Liver (tissue), 9 donors: ENCODE results near the gene PODN. TPM values are rescaled to one million over a fixed set of nuclear protein-coding genes. Genes with fewer than 3 reads are reported as not detected.

Experiments
- DNase-seq: peaks from one replicate; pipeline ENCODE4 v3.0.0-alpha.2; 2017; ENCODE audit warnings: low spot score
- H3K27ac ChIP-seq, 2 donors: one replicate each; pipeline ENCODE4 v1.7.0; 2013; ENCODE audit warnings: inconsistent platforms in 2 of 2, low read length in 2 of 2, control low read depth in 1 of 2, low read depth in 1 of 2, mild to moderate bottlenecking in 1 of 2
- H3K27me3 ChIP-seq, 4 donors: one replicate each; pipeline versions ENCODE4 v1.6.1 to v1.7.0; 2013; ENCODE audit warnings: low read length in 3 of 4, inconsistent platforms in 1 of 4, mild to moderate bottlenecking in 1 of 4, moderate library complexity in 1 of 4; ENCODE audit not compliant: control insufficient read depth in 4 of 4, insufficient read depth in 4 of 4
- H3K36me3 ChIP-seq, 4 donors: one replicate each; pipeline versions ENCODE4 v1.6.1 to v1.7.0; 2013; ENCODE audit warnings: low read length in 3 of 4, mild to moderate bottlenecking in 3 of 4, low read depth in 1 of 4, moderate library complexity in 1 of 4; ENCODE audit not compliant: control insufficient read depth in 4 of 4, insufficient read depth in 3 of 4
- H3K4me1 ChIP-seq, 4 donors: one replicate each; pipeline versions ENCODE4 v1.6.1 to v1.7.0; 2013; ENCODE audit warnings: low read length in 3 of 4, mild to moderate bottlenecking in 3 of 4, moderate library complexity in 1 of 4; ENCODE audit not compliant: control insufficient read depth in 4 of 4, insufficient read depth in 4 of 4
- H3K4me3 ChIP-seq, 3 donors: one replicate each; pipeline versions ENCODE4 v1.6.1 to v1.7.0; 2013; ENCODE audit warnings: low read length in 3 of 3, control low read depth in 1 of 3, low read depth in 1 of 3, mild to moderate bottlenecking in 1 of 3
- H3K9ac ChIP-seq, 2 donors: one replicate each; pipeline ENCODE4 v1.7.0; 2013; ENCODE audit warnings: low read length in 2 of 2, mild to moderate bottlenecking in 2 of 2, moderate library complexity in 2 of 2, control low read depth in 1 of 2, low read depth in 1 of 2
- H3K9me3 ChIP-seq, 4 donors: one replicate each; pipeline versions ENCODE4 v1.6.1 to v1.7.0; 2013; ENCODE audit warnings: low read length in 3 of 4; ENCODE audit not compliant: control insufficient read depth in 4 of 4
- EGR1 ChIP-seq, 2 donors: IDR thresholded peaks; 2 replicates each; pipeline ENCODE4 v1.6.1; 2016 to 2018; ENCODE audit warnings: antibody characterized with exemption in 2 of 2, low read depth in 2 of 2
- FOXA1 ChIP-seq: IDR thresholded peaks from 2 replicates; pipeline ENCODE4 v1.6.1; 2016; ENCODE audit warnings: antibody characterized with exemption
- FOXA2 ChIP-seq: IDR thresholded peaks from 2 replicates; pipeline ENCODE4 v1.6.1; 2016; ENCODE audit warnings: antibody characterized with exemption
- GABPA ChIP-seq, 2 donors: IDR thresholded peaks in 1 of 2; conservative IDR thresholded peaks in 1 of 2; 2 replicates each; pipeline ENCODE4 v1.6.1; 2016; ENCODE audit warnings: antibody characterized with exemption in 2 of 2, mild to moderate bottlenecking in 1 of 2, moderate library complexity in 1 of 2
- HNF4G ChIP-seq: IDR thresholded peaks from 2 replicates; pipeline ENCODE4 v1.6.1; 2016; ENCODE audit warnings: antibody characterized with exemption
- JUND ChIP-seq, 2 donors: IDR thresholded peaks; 2 replicates each; pipeline ENCODE4 v1.6.1; 2016; ENCODE audit warnings: antibody characterized with exemption in 2 of 2
- NR2F2 ChIP-seq: IDR thresholded peaks from 2 replicates; pipeline ENCODE4 v1.6.1; 2016; ENCODE audit warnings: antibody characterized with exemption
- RAD21 ChIP-seq, 2 donors: IDR thresholded peaks; 2 replicates each; pipeline ENCODE4 v1.6.1; 2016; ENCODE audit warnings: antibody characterized with exemption in 2 of 2, mild to moderate bottlenecking in 2 of 2
- RXRA ChIP-seq, 2 donors: IDR thresholded peaks; 2 replicates each; pipeline ENCODE4 v1.6.1; 2017 to 2018; ENCODE audit warnings: antibody characterized with exemption in 2 of 2, mild to moderate bottlenecking in 1 of 2
- SP1 ChIP-seq: IDR thresholded peaks from 2 replicates; pipeline ENCODE4 v1.6.1; 2018; ENCODE audit warnings: antibody characterized with exemption, mild to moderate bottlenecking
- WGBS: extraction: QIAGEN DNeasy Blood & Tissue Kit; methylation state at CpG from one replicate; pipeline ENCODE4 v1.1.7; 2013; 5-methylcytosine and 5-hydroxymethylcytosine counted together
- polyA plus RNA-seq, 2 donors: library from polyadenylated mRNA; stranded (reverse) in 1 of 2; unstranded in 1 of 2; fragments of 200-250 nt in 1 of 2; fragments of >200 nt in 1 of 2; fragmentation: Nextera tagmentation in 1 of 2; extraction: Ambion mirVana in 1 of 2; gene quantifications; one replicate each; pipeline versions ENCODE4 v1.2.1 to v1.2.3, GENCODE V29; 2013 to 2015
- total RNA-seq, 2 donors: library from RNA; depleted of rRNA; stranded (reverse); fragments of >200 nt; gene quantifications; one replicate each; pipeline ENCODE4 v1.2.3, GENCODE V29; 2014
- TF ChIP-seq, protein P1 (sequence below): IDR thresholded peaks from 2 replicates; pipeline ENCODE4 v1.6.1; 2016; ENCODE audit warnings: antibody characterized with exemption
- TF ChIP-seq, protein P2 (sequence below): fragments of 150-350 bp; IDR thresholded peaks from 2 replicates; pipeline ENCODE4 v1.5.1; 2017; ENCODE audit warnings: improper control_type of control experiment, low read depth, low read length; ENCODE audit not compliant: missing input control
- TF ChIP-seq, protein P3 (sequence below): IDR thresholded peaks from 2 replicates; pipeline ENCODE4 v1.6.1; 2016; ENCODE audit warnings: antibody characterized with exemption
- TF ChIP-seq, protein P4 (sequence below): IDR thresholded peaks from 2 replicates; pipeline ENCODE4 v1.6.1; 2016; ENCODE audit warnings: antibody characterized with exemption, mild to moderate bottlenecking
- TF ChIP-seq, protein P5 (sequence below): IDR thresholded peaks from 2 replicates; pipeline ENCODE4 v1.6.1; 2016; ENCODE audit warnings: antibody characterized with exemption
- donor health status: healthy.
- donor health status: healthy.
- donor health status: healthy.
- donor health status: healthy.
- donor health status: healthy.

The PODN gene
- total and polyA plus RNA-seq, 4 donors, result 1.9 to 10.8 (median 6.3) TPM

DNA sequence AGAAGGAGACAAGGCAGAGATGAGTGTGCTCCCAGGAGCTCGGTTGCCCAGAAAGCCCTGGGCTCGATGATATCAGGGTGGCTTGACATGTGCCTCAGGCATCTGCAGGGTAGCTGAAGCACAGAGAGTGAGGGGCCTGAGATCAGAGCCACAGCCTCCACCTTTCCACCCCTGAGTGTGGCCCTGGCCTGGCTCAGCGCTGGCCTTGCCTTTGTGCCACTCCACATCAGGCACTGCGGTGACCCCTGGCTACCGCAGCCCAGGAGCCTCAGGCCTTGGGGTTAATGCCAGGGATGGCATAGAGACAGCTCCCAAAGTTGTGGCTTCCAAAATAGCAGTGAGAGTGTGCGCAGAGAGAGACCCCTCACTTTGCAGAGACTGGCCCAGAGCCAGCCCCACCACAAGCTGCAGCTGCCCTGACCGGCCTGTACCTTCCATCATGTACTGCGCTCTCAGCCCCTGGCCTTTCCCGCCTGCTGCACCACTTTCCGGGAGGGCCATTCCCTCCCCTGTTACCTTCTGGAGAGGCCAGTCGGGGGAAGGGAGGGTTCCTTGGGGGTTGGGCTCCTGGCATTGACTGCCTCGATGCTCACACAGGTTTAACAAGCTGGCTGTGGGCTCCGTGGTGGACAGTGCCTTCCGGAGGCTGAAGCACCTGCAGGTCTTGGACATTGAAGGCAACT lies 19.5 kb downstream of the PODN start:
- H3K27me3 ChIP-seq, result no peaks in the 10 kb centered on the region
- H3K4me3 ChIP-seq, result no peak overlapping the region
- no peaks in the 10 kb centered on the region for H3K36me3 ChIP-seq
- H3K9ac ChIP-seq, result no peak overlapping the region
- TF ChIP-seq, protein P1, sequence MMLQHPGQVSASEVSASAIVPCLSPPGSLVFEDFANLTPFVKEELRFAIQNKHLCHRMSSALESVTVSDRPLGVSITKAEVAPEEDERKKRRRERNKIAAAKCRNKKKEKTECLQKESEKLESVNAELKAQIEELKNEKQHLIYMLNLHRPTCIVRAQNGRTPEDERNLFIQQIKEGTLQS, result no peak
- TF ChIP-seq, protein P2, sequence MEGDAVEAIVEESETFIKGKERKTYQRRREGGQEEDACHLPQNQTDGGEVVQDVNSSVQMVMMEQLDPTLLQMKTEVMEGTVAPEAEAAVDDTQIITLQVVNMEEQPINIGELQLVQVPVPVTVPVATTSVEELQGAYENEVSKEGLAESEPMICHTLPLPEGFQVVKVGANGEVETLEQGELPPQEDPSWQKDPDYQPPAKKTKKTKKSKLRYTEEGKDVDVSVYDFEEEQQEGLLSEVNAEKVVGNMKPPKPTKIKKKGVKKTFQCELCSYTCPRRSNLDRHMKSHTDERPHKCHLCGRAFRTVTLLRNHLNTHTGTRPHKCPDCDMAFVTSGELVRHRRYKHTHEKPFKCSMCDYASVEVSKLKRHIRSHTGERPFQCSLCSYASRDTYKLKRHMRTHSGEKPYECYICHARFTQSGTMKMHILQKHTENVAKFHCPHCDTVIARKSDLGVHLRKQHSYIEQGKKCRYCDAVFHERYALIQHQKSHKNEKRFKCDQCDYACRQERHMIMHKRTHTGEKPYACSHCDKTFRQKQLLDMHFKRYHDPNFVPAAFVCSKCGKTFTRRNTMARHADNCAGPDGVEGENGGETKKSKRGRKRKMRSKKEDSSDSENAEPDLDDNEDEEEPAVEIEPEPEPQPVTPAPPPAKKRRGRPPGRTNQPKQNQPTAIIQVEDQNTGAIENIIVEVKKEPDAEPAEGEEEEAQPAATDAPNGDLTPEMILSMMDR, result no peak
- TF ChIP-seq NR2F2, result no peak
- TF ChIP-seq, protein P3, sequence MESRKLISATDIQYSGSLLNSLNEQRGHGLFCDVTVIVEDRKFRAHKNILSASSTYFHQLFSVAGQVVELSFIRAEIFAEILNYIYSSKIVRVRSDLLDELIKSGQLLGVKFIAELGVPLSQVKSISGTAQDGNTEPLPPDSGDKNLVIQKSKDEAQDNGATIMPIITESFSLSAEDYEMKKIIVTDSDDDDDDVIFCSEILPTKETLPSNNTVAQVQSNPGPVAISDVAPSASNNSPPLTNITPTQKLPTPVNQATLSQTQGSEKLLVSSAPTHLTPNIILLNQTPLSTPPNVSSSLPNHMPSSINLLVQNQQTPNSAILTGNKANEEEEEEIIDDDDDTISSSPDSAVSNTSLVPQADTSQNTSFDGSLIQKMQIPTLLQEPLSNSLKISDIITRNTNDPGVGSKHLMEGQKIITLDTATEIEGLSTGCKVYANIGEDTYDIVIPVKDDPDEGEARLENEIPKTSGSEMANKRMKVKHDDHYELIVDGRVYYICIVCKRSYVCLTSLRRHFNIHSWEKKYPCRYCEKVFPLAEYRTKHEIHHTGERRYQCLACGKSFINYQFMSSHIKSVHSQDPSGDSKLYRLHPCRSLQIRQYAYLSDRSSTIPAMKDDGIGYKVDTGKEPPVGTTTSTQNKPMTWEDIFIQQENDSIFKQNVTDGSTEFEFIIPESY, result no peak
- no peak for TF ChIP-seq FOXA1
- no peak for TF ChIP-seq RXRA (IDR thresholded peaks at IDR 0.05)
- no peak for TF ChIP-seq RAD21 (IDR thresholded peaks at IDR 0.05)
- no peak for TF ChIP-seq GABPA (IDR thresholded peaks at IDR 0.05 in 1 of 2, conservative IDR thresholded peaks at IDR 0.05 in 1 of 2)
- no peak for TF ChIP-seq SP1
- TF ChIP-seq HNF4G, result no peak
- TF ChIP-seq EGR1 (IDR thresholded peaks at IDR 0.05; ENCODE audit: low read depth in 2 of 2), result no peak
- no peak for TF ChIP-seq JUND (IDR thresholded peaks at IDR 0.05)
- TF ChIP-seq, protein P4, sequence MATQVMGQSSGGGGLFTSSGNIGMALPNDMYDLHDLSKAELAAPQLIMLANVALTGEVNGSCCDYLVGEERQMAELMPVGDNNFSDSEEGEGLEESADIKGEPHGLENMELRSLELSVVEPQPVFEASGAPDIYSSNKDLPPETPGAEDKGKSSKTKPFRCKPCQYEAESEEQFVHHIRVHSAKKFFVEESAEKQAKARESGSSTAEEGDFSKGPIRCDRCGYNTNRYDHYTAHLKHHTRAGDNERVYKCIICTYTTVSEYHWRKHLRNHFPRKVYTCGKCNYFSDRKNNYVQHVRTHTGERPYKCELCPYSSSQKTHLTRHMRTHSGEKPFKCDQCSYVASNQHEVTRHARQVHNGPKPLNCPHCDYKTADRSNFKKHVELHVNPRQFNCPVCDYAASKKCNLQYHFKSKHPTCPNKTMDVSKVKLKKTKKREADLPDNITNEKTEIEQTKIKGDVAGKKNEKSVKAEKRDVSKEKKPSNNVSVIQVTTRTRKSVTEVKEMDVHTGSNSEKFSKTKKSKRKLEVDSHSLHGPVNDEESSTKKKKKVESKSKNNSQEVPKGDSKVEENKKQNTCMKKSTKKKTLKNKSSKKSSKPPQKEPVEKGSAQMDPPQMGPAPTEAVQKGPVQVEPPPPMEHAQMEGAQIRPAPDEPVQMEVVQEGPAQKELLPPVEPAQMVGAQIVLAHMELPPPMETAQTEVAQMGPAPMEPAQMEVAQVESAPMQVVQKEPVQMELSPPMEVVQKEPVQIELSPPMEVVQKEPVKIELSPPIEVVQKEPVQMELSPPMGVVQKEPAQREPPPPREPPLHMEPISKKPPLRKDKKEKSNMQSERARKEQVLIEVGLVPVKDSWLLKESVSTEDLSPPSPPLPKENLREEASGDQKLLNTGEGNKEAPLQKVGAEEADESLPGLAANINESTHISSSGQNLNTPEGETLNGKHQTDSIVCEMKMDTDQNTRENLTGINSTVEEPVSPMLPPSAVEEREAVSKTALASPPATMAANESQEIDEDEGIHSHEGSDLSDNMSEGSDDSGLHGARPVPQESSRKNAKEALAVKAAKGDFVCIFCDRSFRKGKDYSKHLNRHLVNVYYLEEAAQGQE, result no peak
- TF ChIP-seq, protein P5, sequence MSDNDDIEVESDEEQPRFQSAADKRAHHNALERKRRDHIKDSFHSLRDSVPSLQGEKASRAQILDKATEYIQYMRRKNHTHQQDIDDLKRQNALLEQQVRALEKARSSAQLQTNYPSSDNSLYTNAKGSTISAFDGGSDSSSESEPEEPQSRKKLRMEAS, result no peak
- no peak for TF ChIP-seq FOXA2
- WGBS, result 91% methylated on average over 14 of the region's 14 CpGs
- DNase-seq, result no peak
- H3K27ac ChIP-seq, result no peak overlapping the region
- H3K9me3 ChIP-seq, result no peaks in the 10 kb centered on the region
- no peaks in the 10 kb centered on the region for H3K4me1 ChIP-seq
